Right lobe of liver (tissue), 6 donors: ENCODE results near the gene MFRP. TPM values are rescaled to one million over a fixed set of nuclear protein-coding genes. Genes with fewer than 3 reads are reported as not detected.

Source experiments
- ATAC-seq, 4 donors: fragments of 200-7000 bp; cut with Tn5 transposase; one replicate each; pipeline ENCODE4 v1.9.1; 2020; ENCODE audit warnings: mild to moderate bottlenecking in 4 of 4, moderate library complexity in 4 of 4
- DNase-seq, 3 donors: peaks; one replicate each; pipeline ENCODE4 v3.0.0-alpha.2; 2020
- H3K27ac ChIP-seq, 3 donors: fragments of 200-600 bp; one replicate each; pipeline ENCODE4 v1.8.0; 2022
- H3K27me3 ChIP-seq, 2 donors: fragments of 200-600 bp; one replicate each; pipeline ENCODE4 v1.8.0; 2022
- H3K36me3 ChIP-seq, 4 donors: fragments of 200-600 bp; sonication (generic) in 1 of 4; one replicate each; pipeline versions ENCODE4 v1.5.1 to v1.8.0; 2017 to 2022; ENCODE audit warnings: control low read depth in 1 of 4
- H3K4me1 ChIP-seq, 4 donors: fragments of 200-600 bp; sonication (generic) in 1 of 4; one replicate each; pipeline versions ENCODE4 v1.5.1 to v1.8.0; 2017 to 2022; ENCODE audit warnings: control low read depth in 1 of 4
- H3K4me3 ChIP-seq, 3 donors: fragments of 200-600 bp; one replicate each; pipeline ENCODE4 v1.8.0; 2022
- H3K9me3 ChIP-seq, 4 donors: fragments of 200-600 bp; sonication (generic) in 1 of 4; one replicate each; pipeline versions ENCODE4 v1.5.1 to v1.8.0; 2017 to 2022; ENCODE audit warnings: control low read depth in 1 of 4
- POLR2A ChIP-seq: fragments of 450-650 bp; IDR thresholded peaks from one replicate; pipeline ENCODE4 v1.6.1; 2017; ENCODE audit warnings: antibody characterized with exemption, mild to moderate bottlenecking
- WGBS: methylation state at CpG from one replicate; pipeline ENCODE4 v1.1.6; 2018; ENCODE audit warnings: low coverage, low lambda C conversion rate; ENCODE audit not compliant: insufficient coverage; ENCODE audit errors: missing lambda C conversion rate; 5-methylcytosine and 5-hydroxymethylcytosine counted together
- intact Hi-C, 2 donors: fragments of 100-400 bp; cut with DNase I; formaldehyde crosslinking; loops; one replicate each; pipeline versions ENCODE4 v1.11.2 to v1.14.1; 2022
- total RNA-seq, 6 experiments: library from RNA; depleted of rRNA in 2 of 6; stranded (reverse); fragments of >200 nt in 2 of 6; fragmentation: NEBNext Ultra II Directional in 3 of 6; extraction: Animal tissue kit (Norgen Biotek cat#: 25700) in 3 of 6; gene quantifications; one replicate each; pipeline versions ENCODE4 v1.1.0 to v1.2.4, GENCODE V29; 2016 to 2023
- TF ChIP-seq, protein P1 (sequence below), 4 donors: fragments of 200-600 bp in 3 of 4; fragments of 450-650 bp in 1 of 4; IDR thresholded peaks; one replicate each; pipeline versions ENCODE4 v1.5.1 to v1.8.0; 2016 to 2022; ENCODE audit warnings: antibody characterized with exemption in 4 of 4, mild to moderate bottlenecking in 2 of 4
- donor health status: DM: no; HTN: yes; CAD: no.
- donor health status: DM: no; HTN: no; CAD: no.
- donor health status: DM: no; HTN: no; CAD: no.
- donor health status: DM: no; HTN: yes; CAD: no.
- donor health status: DM: no; HTN: yes; CAD: no.

Gene MFRP
- total RNA-seq, 6 experiments from 2014 or later, result not detected

DNA sequence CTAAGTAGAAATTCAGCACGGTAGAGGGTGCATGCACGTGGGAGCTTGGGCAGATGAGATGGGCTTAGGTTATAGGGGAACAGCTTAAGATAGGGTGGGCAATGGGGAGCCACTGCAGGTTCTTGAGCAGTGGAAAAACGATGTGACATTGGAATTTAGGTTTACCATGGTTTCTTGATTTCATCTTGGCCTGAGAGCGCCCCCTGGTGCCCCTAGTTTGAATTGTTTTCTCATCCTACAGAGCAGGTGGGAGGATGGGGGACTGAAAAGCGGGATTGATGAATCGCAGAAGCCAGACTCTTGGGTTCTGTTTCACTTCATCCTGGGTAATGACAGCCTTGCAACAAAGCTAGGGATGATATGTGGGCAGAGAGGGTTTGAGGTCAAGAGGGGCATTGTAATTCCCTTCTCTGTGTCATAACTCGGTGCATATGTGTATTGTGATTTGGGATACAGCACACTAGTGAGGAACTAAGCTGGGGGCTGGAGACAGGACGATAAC, 22.9 kb downstream of the MFRP start:
- peak in 3 of 4 donors; percentile 13 to 31 (median 28) for ATAC-seq
- Histone ChIP-seq H3K9me3 (no peaks in the 10 kb centered on the region), H3K36me3 (no peaks in the 10 kb centered on the region), H3K27me3 (no peaks in the 10 kb centered on the region), H3K27ac (no peak overlapping the region), H3K4me1 (peaks cover 0 to 10% (median 4%) of the 10 kb centered on the region in 4 donors), H3K4me3 (no peak overlapping the region)
- TF ChIP-seq, protein P1, sequence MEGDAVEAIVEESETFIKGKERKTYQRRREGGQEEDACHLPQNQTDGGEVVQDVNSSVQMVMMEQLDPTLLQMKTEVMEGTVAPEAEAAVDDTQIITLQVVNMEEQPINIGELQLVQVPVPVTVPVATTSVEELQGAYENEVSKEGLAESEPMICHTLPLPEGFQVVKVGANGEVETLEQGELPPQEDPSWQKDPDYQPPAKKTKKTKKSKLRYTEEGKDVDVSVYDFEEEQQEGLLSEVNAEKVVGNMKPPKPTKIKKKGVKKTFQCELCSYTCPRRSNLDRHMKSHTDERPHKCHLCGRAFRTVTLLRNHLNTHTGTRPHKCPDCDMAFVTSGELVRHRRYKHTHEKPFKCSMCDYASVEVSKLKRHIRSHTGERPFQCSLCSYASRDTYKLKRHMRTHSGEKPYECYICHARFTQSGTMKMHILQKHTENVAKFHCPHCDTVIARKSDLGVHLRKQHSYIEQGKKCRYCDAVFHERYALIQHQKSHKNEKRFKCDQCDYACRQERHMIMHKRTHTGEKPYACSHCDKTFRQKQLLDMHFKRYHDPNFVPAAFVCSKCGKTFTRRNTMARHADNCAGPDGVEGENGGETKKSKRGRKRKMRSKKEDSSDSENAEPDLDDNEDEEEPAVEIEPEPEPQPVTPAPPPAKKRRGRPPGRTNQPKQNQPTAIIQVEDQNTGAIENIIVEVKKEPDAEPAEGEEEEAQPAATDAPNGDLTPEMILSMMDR (IDR thresholded peaks at IDR 0.05), result peak; percentile 54 to 82 (median 76)
- no peak for TF ChIP-seq POLR2A
- intact Hi-C loops, result no loop called here
- 18% methylated on average over 8 of the region's 8 CpGs for WGBS
- peak in 2 of 3 donors; percentile 58 to 61 for DNase-seq

DNA sequence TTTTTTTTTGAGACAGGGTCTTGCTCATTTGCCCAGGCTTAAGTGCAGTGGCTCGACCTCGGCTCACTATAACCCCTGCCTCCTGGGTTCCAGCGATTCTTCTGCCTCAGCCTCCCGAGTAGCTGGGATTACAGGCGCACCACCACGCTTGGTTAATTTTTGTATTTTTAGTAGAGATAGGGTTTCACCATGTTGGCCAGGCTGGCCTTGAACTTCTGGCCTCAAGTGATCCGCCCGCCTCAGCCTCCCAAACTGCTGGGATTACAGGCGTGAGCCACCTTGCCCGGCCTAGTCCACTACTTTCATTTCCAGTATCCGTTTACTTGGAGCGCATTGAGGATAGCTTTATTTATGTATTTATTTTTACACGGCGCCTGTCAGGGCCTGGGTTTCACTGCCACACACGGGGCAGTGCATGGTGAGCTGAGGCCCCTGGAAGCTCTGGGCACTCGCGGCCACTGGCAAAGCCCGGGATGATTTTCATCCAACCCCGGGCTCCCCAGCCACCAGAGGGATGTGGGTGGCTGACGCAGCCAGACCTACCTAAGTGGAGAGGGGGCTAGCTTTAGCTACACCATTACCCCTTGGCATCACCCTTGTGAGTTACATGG, 23.5 kb downstream of the MFRP start:
- 72% methylated on average over 19 of the region's 20 CpGs for whole genome bisulfite sequencing
- peaks cover 0 to 10% (median 4%) of the 10 kb centered on the region in 4 donors for H3K4me1 ChIP-seq
- intact Hi-C loops, result no loop called here
- no peaks in the 10 kb centered on the region for H3K36me3 ChIP-seq
- no peak for ATAC-seq
- H3K4me3 ChIP-seq, result no peak overlapping the region
- no peak overlapping the region for H3K27ac ChIP-seq
- H3K9me3 ChIP-seq, result no peaks in the 10 kb centered on the region
- peak in 1 of 3 donors; percentile 45 for DNase-seq
- no peaks in the 10 kb centered on the region for H3K27me3 ChIP-seq
- TF ChIP-seq, protein P1 (IDR thresholded peaks at IDR 0.05), result no peak

DNA sequence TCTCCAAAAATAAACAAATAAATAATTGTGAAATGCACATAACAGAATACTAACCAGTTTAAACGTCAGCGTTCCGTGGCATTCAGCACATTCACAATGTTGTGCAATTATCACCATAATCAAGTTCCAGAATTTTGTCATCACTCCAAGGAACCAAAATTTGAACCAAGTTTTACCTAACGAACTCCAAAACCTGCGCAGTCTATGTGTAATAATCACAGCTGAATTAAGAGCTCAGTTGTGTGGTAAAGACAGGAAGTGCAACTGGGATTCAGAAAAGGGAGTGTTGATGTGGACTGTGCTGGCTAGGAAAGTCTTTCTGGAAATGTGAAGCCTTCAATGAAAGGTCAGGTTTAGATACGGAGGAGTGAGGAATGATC, 24.2 kb downstream of the MFRP start:
- DNase-seq, result no peak
- Histone ChIP-seq H3K36me3 (no peaks in the 10 kb centered on the region), H3K4me1 (peaks cover 0 to 12% (median 4%) of the 10 kb centered on the region in 4 donors), H3K27ac (peak overlapping the region in 1 of 3 donors; percentile 75), H3K9me3 (no peaks in the 10 kb centered on the region), H3K4me3 (no peak overlapping the region), H3K27me3 (no peaks in the 10 kb centered on the region)
- 19% methylated on average over 6 of the region's 6 CpGs for WGBS
- ATAC-seq, result peak in 1 of 4 donors; percentile 20
- intact Hi-C loops, result no loop called here
- TF ChIP-seq, protein P1 (IDR thresholded peaks at IDR 0.05), result peak in 1 of 4 donors; percentile 6
- no peak for TF ChIP-seq POLR2A

DNA sequence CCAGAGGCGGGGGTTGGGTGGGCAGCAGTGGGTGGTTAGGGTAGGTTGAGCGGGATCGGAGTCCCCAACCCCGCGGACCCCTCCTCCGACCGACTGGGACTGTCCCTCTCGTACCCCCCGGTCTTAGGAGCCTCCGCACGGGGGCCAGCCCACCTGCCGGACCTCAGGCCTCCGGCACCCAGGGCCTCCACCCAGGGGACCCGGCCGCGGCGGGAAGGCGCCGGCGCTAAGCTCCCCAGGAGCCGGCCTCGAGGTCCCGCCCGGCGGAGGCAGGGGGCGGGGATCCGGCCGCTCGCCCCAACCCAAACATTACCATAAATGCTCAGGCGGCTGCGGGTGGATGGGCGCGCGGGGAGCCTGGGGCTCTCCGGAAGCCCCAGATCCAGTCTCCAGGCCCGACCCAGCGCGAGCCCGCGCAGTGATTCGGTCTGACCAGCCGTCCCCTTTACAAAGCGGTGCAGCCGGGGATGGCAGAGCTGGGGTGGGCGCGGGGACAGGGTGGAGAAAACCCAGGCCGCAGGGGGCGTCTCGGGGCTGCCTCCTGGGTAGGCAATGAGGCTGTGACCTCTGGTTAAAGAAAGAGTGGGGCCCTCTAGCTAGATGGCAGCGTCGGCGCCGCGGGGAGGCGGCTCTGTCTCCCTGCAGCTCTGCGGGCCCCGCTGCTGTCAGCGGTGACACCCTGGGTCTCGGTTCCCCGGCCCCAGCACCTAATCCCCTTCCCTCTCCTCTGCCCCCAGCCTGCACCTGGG, 25.6 kb downstream of the MFRP start:
- Histone ChIP-seq H3K4me1 (peaks cover 0 to 23% (median 4%) of the 10 kb centered on the region in 4 donors), H3K36me3 (no peaks in the 10 kb centered on the region), H3K27ac (peak overlapping the region; percentile 44 to 75 (median 50)), H3K4me3 (peak overlapping the region; percentile 39 to 48 (median 42)), H3K9me3 (no peaks in the 10 kb centered on the region), H3K27me3 (peaks cover 0 to 4% of the 10 kb centered on the region in 2 donors)
- TF ChIP-seq, protein P1 (IDR thresholded peaks at IDR 0.05), result no peak
- TF ChIP-seq POLR2A, result peak; percentile 21
- ATAC-seq (peak; percentile 32 to 47 (median 45)), DNase-seq (peak; percentile 54 to 68 (median 63))
- under 1% methylated on average over 20 of the region's 60 CpGs for WGBS
- intact Hi-C loops, result no loop called here
